ENCODE results near the gene CHST11.

DNA sequence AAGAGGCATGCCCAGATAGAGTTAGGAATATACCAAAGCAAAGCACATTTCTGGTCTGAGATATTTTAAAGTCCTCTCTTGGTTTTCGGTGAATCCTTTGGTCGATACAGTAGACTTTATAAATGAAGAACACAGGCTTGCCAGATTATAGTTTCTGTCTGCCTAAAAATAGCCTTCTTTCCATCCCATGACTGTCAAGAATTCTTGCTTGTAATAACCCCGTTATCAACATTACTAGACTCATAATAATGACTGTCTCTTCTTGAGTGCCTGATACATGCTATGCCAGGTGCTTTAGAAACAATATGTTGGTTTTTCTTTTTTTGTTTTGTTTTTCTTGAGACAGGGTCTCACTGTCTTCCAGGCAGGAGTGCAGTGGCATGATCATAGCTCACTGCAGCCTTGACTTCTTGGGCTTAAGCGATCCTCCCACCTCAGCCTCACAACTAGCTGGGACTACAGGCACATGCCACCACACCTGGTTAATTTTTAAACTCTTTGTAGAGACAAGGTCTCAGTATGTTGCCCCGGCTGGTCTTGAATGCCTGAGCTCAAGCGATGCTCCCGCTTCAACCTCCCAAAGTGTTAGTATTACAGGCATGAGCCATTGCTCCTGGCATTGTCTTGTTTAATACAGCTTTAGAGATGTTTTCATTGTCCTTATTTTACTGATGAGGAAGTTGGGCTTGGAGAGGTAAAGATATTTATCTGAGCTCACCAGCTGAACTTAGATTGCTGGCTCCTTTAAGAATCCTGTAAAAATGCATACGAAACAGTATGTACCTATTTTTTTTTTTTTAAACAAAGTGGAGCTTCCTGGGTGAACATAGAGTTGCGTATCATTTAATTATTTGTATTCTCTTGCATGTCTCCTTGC lies 30.4 kb downstream of the CHST11 start:
- no peak for TF ChIP-seq CTCF (IDR thresholded peaks at IDR 0.05)
- TF ChIP-seq EZH2phosphoT487 (IDR thresholded peaks at IDR 0.05): no peak

Data from neural progenitor cell (in vitro differentiated cells).